Peyer's patch (tissue), 4 donors: Measurements from ENCODE around the gene PBX1.

Experiments used
- POLR2A ChIP-seq, 2 donors: fragments of 450-650 bp; IDR thresholded peaks; one replicate each; pipeline ENCODE4 v1.5.1; 2017; ENCODE audit warnings: antibody characterized with exemption in 2 of 2, mild to moderate bottlenecking in 2 of 2, moderate library complexity in 2 of 2
- TF ChIP-seq, protein P1 (sequence below), 6 experiments: fragments of 450-650 bp in 4 of 6; fragments of 200-600 bp in 2 of 6; sonication (generic) in 1 of 6; IDR thresholded peaks; one replicate each; pipeline ENCODE4 v1.5.1; 2017 to 2019; ENCODE audit warnings: antibody characterized with exemption in 6 of 6, mild to moderate bottlenecking in 3 of 6, moderate library complexity in 1 of 6

DNA sequence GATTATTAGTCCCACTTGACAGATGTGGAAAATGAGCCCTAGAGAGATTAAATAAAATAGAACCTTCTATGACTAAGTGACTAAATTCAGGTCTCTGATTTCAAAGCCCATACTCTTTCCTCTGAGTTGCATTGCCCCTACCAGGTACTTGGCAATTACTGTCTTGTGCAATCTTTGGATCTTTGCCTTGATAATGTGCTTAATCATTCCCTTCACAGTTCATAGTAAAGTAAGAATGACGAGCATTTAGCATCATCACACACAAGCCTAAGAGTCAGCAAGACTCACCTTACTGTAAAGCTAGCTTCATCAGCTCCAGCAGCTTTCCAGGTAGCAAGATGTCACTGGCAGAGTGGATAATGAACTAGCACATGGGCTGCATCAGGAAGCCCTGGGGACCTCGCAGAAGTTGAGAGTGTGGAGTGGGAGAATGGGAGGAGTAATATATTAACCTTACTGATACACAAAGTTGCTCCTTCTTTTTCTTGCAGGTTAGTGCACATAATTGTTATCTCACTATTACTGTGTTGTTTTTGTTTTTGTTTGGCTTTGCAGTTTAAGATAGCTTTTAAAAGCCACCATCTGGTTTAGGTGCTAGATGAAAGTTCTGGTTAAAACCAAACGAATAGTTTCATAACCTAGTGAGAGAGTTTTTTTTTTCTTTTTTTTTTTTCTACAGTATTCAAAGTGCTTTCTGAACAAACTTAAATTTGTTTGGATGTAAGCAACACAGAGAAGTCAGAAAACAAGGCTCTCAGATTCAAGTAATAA lies 71.8 kb downstream of the PBX1 start:
- TF ChIP-seq, protein P1, sequence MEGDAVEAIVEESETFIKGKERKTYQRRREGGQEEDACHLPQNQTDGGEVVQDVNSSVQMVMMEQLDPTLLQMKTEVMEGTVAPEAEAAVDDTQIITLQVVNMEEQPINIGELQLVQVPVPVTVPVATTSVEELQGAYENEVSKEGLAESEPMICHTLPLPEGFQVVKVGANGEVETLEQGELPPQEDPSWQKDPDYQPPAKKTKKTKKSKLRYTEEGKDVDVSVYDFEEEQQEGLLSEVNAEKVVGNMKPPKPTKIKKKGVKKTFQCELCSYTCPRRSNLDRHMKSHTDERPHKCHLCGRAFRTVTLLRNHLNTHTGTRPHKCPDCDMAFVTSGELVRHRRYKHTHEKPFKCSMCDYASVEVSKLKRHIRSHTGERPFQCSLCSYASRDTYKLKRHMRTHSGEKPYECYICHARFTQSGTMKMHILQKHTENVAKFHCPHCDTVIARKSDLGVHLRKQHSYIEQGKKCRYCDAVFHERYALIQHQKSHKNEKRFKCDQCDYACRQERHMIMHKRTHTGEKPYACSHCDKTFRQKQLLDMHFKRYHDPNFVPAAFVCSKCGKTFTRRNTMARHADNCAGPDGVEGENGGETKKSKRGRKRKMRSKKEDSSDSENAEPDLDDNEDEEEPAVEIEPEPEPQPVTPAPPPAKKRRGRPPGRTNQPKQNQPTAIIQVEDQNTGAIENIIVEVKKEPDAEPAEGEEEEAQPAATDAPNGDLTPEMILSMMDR (IDR thresholded peaks at IDR 0.05) = no peak
- TF ChIP-seq POLR2A (IDR thresholded peaks at IDR 0.05) = no peak
